Activated CD8-positive, alpha-beta memory T cell treated with anti-CD3 and anti-CD28 coated beads, Interleukin-2, amount 50 U/mL, for 48 hours (primary cell): Measurements from ENCODE around the gene TTLL9.

ENCODE experiments used
- DNase-seq: peaks from one replicate; pipeline ENCODE4 v3.0.0-alpha.2; 2020

Gene TTLL9

DNA sequence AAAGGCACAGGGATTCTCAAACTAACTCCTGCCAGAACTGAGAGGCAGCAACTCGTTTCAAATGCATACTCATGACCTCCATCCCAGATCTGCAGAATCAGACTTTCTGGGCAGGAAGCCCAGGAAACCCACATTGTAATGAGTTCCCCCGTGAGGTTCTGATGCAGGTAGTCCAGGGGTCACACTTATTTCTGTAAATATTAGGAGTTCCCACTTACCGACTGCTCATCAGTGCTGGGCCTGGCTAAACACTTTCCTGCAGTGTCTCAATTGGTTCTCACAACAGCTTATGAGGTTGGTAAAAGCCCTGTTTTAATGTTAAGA, 11.7 kb upstream of the TTLL9 start:
- no peak for DNase-seq

DNA sequence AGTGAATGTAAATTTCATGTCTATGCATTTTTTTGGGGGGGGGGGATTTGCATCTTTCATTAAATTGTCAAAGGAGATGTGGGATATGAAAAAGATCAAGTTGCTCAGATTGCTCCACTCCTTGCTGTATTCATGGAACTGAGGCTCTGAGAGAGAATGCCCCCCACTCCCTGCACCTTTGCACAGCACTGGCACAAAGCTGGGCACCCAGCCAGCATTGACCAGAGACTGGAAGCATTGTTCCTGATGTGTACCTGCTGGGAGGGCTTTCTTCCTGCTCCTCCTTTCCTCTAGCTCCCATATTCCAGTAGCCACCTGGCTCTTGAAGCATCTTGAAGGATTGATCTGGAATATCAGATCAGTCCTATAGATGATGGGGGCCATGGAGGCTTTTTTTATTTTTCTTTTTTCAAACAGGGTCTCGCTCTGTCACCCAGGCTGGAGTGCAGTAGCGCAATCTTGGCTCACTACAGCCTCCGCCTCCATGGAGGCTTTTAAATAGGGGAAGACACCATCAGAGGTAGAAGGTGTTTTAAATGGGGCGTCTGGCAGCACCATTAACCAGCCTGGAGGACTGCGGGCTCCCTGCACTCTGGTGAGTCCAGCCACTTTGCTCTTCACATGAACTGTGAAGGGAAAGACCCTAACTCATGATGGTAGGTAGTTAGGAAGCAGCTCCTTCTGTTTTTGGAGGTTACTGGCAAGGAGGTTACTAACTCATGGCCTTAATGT, 11.0 kb upstream of the TTLL9 start:
- DNase-seq, result no peak

DNA sequence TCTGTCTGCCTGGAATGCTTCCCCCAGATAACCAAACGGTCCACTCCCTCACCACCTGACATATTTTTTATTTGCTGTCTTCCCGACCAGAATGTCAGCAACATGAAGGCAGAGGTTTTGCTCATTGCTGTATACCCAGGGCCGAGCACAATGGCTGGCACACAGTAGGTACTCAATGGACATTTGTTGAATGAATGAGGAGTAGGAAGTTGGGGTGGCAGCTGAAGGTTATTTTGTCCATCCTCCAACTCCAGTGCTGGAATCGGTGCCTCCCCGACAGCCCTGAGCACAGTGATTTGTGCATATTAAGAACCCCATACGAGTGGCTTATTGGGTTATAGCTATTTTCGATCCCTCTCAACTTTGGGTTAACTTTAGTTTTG, 10.4 kb upstream of the TTLL9 start:
- no peak for DNase-seq

DNA sequence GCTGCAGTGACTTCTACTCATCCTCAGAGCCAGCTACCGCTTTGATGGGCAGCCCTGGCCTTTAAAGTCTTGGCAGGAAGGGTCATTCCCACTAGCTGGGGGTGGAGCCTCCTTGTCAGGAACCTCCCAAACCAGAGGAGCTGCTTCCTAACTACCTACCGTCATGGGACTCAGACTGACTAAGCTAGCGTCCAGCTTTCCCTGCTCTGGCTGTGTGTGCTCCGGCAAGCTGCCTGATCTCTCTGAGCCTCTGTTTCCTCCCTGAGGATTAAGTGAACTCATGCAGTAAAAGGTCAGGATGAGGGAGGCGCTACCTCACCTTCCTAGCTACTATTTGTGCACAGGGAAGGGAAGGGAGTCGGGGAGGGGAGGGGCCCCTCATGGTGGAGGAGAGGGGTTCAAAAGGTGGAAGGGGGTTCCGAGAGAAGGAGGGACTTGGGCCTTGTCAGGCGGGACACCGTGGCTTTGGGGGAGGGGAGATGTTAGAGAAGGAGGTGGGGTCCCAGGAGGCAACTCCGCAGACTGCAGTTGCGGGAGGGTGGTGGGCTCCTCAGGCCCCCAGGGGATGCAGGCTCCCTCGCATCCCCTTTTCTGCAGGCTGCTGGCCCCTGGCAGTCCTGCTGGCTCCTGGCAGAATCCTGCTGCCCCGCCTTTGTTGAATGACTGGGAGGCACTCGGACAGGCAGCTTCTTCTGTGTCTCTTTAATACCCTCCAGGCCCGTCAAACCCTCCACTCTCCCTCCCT, 9.9 kb upstream of the TTLL9 start:
- DNase-seq, result no peak

DNA sequence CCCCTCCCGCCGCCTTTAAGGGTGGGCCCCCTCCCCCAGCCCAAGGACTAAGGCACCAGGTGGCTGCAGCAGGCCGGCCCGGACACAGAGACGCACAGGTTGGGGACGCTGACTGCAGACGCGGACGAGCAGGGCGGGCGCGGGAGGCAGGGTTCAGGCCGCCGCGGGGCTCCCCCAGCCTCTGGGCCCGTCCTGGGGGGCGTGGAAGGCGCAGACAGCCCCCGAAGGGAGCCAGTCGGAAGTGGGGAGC, 9.4 kb upstream of the TTLL9 start:
- no peak for DNase-seq

DNA sequence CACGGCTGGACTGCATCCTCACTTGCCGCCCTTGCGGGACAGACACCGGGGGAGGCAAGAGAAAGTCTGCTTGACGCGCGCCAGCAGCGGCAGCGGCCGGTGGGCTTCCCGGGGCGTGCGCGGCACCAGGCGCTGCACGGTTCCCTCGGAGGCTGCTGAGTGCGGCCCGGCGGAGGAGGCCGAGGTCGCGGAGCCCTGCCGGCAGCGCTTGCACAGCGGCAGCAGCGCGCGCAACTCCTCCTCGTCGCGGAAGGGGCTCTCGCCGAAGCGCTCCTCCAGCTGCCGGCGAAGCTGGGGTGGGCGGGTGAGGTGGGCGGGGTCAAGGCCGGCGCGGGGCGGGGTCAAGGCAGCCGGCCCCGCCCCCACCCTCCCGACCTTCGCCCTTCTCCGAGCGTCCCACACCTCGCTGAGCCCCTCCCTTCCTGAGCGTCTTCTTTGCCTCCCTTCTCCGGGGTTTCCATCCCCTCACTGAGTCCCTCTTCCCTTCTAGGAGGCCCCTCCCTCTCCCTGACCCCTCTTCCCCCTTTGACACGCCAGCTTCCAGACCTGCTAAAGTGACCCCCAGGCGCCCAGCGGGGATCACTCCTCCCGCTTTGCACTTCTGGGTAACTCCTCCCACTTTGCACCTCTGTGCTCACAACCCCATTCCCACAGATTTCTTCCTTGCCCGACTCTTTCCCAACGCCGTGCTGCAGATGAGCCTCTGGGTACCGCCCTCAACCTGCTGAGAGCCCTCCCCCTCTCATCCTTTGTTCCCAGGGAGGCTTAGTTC, 8.9 kb upstream of the TTLL9 start:
- peak; percentile 82 for DNase-seq

DNA sequence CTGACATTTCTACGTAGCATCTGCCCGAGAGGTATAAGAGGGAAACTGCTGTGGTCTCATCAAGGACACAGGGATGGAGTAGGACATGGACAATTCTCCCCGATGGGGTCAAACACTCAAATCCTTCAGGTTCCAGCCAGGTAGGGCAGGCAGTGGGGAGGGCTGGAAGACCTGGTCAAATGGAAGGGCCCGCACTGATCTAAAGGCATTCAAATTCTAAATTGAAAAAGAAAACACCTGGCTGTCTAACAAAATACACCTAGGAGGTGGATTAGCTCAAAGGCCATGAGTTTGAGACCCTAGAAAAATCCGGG, 8.3 kb upstream of the TTLL9 start:
- DNase-seq, result no peak

DNA sequence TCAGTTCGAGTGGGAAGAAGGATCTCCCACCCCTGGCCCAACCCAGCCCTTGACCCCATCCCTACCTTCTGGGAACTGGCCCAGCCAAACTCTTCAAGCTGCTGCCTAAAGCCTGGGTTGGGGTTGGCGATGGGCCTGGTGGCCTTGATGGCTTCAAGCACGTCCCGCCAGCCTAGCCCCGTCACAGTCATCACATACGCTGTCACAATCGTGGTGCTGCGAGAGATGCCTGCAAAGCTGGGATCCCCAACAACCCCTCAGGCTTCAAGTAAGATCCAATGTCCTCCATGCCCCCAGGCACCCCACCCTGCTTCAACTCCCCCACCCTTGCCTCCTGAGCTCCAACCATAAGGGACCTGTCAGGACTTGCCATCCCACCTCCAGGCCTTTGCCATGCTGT, 7.9 kb upstream of the TTLL9 start:
- no peak for DNase-seq

DNA sequence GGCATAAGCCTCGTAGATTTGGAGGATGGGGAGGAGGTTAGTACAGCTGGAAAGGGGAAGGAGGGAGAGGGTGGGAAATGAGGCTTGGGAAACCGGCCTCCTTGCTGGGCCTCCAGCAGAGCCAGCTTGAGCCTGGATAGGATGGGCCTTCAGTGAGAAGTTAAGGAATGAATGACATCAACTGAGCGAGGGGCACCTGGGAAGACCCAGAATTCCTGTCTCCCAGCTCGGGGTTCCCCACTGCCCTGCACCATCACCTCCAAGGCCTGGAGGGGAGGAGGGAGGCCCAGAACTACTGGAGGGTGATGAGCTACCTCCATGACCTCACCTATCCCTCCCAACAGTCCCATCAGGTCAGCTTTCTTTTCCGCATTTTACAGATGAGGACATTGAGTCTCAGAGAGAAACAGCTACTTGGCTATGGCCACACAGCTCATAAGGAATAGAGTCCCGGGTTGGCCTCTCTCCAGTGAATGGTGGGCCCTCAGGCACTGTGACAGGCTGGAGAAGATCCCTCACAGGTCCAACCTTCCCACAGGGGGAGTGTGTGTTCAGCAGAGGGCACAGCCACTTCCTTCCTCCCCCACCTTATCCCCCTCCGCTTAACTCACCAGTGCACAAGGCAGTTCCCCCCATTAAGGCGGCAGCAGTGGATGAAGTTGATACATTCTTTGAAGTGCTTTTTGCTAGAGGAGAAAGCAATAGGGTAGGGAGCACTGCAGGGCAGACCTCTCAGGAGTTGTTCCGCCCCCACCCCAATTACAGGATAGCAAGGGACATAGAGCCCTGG, 6.9 kb upstream of the TTLL9 start:
- DNase-seq, result no peak

DNA sequence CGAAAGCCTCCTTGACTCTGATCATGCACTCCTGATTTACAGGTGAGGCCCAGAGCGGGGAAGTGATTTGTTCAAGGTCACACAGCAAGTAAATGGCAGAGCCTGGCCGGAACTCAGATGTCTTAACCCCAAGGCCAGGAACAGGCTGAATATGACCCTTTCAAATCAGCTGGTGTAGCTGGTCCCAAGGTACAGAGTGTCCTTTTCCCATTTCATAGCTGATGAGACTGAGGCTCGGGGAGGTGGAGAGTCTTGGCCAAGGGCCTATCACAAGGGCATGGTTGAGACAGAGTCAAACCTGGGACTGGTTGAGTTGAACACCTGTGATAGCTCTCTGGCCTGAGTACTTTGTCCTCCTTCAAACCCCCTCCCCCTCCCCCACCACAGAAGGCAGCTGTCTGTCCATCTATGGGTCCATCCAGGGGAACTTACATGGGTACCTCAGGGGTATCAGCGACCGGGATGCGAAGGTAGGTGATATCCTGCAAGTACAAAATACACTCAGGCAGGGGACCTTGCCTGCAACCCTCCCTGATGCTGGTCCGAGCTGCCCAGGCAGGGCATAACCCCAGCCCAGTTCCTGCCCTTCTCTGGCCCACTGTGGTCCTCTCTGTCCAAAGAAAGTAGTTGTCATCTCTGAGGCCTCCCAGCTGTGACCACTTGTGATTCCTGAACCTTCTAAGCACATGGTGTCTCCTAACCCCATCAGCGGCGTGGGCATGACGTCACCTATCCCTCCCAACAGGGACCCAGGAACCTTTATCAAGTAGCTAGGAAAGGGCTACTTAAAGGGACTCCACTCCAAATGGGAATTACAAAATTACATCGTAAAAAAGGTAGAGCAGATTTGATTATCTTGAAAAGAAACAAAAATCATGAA, 5.7 kb upstream of the TTLL9 start:
- DNase-seq, result no peak

DNA sequence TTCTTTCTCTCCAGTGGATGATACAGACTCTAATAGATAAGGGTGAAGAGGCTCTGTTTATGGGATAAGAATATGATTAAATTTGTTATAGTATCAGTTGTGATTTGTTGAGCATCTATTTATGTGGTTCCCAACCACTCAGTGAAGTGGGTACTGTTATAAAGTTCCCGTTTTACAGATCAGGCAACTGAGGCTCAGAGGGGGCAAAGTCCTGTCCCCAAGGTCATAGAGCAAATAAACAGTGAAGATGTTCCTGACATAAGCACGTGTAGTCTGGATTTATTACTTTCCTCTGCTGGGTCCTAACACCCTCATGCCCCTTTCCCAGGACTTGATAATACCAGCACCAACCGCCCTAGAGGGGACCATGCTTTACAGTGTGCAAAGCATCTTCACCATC, 4.2 kb upstream of the TTLL9 start:
- no peak for DNase-seq

DNA sequence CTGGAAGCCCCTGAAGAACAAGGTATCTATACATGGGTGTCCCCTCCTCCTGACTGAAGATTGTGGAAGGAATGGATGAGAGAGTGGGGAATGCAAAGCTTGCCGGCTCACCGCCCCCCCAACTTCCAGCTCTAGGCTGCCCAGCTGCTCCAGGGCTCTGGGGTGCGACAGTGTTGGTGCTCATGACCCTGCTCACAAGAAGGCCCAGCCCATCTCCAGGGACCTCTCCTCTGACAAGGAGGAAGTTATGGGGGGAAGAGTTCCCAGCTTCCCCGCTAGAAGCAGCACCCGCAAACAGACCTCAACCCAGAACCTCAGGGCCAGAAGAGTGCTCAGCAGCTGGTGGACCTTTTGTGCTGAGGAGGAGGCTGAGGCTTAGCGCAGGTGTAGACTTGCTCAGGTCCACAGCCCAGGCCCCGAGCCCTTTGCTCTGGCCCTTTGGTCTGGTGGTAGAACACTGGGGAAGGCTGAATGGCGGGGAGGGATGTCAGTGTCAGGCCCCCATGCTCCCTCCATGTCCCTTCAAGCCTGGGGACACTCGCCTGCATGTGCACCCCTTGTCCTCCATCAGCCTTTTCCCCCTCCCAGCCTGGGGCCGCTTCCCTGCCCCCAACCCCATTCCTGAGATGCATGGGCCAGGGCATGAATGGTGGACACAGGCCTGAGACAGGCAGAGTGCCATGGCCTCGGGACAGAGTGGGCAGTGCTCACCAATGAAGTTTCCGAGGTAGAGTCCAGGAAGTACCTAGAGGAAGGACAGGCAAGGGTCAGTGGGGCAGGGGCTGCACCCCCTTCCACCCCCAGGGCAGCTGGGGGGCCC, 1.4 kb upstream of the TTLL9 start:
- no peak for DNase-seq

DNA sequence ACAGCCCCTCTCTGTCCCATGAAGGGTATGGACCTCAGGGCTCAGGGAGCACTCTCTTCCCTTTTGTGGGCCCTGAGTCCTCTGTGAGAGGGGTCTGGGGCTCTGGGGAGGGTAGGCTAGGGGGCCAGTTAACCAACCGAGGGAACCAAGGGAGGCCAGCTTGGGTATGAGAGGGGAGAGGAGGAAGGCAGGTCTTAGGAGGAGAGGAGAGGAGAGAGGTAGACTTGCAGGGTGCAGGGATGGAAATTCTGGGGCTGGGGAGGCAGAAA, 827 bp upstream of the TTLL9 start:
- DNase-seq, result no peak

DNA sequence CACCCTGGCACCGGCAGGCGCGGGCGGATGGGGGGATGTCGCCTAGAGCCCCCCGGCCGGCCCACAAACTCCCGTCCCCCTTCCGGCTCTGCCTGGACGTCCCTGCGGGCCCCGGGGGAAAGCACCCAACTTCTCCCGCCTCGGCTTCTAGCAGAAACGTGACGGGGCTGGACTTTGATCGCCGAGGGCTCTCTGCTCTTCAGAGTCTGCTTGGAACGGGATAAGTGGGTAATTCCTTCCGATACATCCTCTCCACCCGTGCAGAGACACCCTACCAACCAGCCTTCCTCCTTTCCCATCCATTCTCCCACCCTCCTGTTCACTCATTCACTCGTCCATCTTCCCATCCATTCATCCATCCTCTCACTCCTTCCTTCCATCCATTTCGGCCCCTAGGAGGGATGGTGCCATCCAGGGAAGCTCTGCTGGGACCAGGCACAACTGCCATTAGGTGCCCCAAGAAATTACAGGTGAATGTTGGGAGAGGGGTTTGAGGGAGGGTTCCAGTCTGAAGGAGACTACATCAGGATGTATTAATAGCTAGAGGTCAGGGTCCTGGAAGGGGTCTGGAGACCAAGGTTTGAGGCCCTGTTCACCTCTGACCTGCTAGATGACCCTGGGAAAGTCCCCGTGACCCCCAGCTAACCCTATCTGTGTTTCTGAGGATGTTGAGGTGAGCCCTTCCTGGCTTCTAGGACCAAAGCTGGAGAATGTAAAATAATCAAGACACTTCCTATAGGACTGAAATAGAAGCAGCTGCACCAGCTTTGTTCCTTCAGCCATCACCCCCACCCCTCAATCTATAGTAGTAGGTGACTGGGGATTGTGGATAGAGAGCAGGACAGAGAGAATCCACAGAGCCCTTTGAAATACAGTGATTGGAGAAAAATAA, 538 bp downstream of the TTLL9 start:
- DNase-seq, result no peak

DNA sequence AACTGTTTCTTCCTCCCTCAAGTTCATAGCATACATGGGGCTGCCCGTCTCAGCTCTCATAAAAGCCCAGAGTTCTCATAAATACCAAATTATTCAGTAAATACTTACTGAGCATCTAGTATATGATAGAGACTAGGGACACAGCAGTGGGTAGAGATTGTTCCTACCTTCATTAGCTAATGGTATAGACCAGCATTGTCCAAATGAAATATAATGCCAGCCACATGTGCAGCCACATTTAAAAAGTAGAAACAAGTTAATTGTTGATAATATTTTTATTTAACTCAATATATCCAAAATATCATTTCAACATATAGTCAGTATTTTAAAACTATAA, 1.2 kb downstream of the TTLL9 start:
- no peak for DNase-seq

DNA sequence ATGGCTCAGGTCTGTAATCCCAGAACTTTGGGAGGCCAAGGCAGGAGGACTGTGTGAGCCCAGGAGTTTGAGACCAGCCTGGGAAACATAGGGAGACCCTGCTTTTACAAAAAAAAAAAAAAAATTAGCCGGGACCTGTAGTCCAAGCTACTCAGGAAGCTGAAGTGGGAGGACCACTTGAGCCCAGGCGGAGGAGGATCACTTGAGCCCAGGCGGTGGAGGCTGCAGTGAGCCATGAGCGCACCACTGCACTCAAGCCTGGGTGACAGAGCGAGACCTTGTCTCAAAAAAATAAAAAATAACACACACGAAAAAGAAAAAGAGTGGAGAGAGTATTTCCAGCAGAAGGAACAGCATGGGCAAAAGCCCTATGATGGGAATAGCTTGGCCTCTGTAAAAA, 2.0 kb downstream of the TTLL9 start:
- no peak for DNase-seq

DNA sequence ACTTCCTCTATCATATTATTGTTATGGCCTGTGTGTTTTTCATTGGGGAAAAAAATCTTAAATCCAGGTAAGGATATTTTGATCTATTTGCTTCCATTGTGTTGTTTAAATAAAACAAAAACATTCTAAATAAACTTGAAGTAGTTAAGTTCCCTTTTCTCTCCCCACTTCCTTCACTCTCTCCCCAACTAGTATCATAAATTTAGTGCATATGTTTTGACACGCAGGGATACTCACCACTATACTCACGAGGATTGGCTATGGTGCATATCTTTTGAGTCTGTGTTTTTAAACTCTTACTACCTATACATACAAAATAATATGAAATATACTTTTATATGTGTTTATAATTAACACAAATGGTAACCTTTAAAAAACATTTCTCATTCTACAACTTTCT, 5.2 kb downstream of the TTLL9 start:
- DNase-seq, result no peak

DNA sequence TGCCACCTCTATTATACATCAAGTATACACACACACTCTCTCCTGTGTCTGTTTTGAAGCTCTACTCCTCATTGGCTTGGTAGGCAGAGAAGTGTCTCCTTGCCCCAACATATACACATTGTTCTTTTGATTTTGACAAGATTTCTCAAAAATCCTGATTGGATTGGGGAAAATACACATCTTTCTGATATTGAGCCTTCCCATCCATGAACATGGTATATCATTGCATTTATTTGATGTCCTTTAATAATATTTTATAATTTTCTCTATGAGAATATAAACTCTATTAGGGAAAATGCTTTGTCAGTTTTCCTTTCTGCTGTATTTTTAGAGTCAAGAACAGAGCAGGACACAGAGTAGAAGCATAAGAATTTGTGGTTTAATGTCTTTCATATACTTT, 7.2 kb downstream of the TTLL9 start:
- no peak for DNase-seq

DNA sequence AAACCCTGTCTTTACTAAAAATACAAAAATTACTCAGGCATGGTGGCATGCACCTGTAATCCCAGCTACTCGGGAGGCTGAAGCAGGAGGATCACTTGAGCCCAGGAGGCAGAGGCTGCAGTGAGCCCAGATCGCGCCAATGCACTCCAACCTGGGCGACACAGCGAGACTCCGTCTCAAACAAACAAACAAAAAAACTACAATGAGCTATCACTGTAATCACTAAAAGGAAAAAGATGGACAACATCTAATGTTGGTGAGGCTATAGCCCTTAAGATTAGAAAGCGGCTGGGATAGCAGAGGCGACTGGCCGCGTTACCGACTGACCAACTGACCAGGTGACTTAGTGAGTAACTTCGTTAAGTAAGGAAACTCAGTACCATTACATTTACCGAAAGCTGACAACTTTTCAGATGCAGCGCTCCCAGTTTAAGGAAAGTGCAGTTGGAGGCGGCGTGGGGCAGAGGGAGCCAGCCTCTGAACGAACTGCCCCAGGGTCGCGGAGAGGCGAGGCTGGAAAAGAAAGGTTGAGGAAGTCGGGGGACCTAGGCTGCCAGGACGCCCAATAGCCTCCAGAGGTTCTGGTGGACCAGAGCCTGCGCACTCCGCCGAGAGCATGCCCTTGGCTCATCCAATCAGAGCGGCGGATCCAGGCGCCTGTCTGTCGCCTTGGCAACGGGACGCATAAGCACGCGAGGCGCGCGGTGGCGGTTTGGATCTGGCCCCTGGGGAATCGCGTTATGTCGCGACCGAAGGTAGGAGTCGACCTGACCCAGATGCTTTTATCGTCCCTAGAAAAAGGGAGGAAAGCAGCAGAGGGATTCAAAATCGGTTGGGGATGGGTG, 8.9 kb downstream of the TTLL9 start:
- DNase-seq, result peak; percentile 91

DNA sequence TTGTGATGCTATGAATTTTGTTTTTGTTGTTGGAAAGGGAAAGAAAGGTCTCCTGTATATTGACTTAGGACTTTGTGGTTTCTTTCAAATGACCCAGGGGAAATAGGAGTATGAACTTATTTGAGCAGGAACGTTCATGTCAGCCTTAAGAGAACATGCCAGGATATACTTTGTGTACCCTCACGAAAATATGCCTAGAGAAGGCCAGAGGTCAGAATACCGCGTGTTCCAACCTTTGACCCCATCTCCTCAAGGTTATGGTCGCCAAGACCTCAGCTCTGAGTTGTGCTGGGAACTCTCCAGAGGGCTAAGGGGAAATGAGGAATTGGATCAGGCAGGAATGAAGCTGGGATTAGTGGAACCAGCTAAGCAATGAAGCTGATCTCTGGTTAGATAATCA, 11.5 kb downstream of the TTLL9 start:
- DNase-seq, result no peak
